Cardiac fibroblast (primary cell): ENCODE results near the gene MROH8.

Experiments
- DNase-seq, 2 donors: peaks; one replicate each; pipeline versions ENCODE4 v3.0.0 to v3.0.0-alpha.2; 2010; ENCODE audit warnings: low read depth in 2 of 2
- H3K4me3 ChIP-seq, 2 donors: replicated peaks in 1 of 2; 1 replicate in 1 of 2; 2 replicates in 1 of 2; pipeline ENCODE4 v1.5.1; 2011; ENCODE audit warnings: low read depth in 2 of 2, low read length in 2 of 2, mild to moderate bottlenecking in 2 of 2, moderate library complexity in 1 of 2
- TF ChIP-seq, protein P1 (sequence below): IDR thresholded peaks from one replicate; pipeline ENCODE4 v1.5.1; 2011; ENCODE audit warnings: low read depth, mild to moderate bottlenecking, low read length, inconsistent platforms

Gene MROH8

DNA sequence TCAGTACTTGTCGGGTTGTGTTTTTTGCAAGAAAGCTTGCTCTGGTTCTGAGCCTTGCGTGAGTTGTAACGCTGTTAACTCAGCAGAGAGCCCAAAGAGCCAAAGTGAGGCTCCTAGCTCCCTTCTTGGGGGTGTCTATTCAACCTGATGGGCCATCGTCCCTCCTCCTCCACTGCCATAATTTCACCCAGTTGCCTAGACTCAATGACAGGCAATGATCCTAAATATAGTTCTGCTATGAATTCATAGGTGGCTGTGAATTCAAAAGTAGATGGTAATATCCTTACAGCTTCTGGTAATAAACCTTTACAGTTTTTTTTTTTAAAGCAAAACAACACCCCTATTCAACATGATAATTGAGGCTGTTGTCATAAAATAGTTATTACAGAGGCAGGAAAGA lies 42.7 kb upstream of the MROH8 start:
- TF ChIP-seq, protein P1, sequence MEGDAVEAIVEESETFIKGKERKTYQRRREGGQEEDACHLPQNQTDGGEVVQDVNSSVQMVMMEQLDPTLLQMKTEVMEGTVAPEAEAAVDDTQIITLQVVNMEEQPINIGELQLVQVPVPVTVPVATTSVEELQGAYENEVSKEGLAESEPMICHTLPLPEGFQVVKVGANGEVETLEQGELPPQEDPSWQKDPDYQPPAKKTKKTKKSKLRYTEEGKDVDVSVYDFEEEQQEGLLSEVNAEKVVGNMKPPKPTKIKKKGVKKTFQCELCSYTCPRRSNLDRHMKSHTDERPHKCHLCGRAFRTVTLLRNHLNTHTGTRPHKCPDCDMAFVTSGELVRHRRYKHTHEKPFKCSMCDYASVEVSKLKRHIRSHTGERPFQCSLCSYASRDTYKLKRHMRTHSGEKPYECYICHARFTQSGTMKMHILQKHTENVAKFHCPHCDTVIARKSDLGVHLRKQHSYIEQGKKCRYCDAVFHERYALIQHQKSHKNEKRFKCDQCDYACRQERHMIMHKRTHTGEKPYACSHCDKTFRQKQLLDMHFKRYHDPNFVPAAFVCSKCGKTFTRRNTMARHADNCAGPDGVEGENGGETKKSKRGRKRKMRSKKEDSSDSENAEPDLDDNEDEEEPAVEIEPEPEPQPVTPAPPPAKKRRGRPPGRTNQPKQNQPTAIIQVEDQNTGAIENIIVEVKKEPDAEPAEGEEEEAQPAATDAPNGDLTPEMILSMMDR = no peak
- no peak overlapping the region for H3K4me3 ChIP-seq
- DNase-seq = no peak

DNA sequence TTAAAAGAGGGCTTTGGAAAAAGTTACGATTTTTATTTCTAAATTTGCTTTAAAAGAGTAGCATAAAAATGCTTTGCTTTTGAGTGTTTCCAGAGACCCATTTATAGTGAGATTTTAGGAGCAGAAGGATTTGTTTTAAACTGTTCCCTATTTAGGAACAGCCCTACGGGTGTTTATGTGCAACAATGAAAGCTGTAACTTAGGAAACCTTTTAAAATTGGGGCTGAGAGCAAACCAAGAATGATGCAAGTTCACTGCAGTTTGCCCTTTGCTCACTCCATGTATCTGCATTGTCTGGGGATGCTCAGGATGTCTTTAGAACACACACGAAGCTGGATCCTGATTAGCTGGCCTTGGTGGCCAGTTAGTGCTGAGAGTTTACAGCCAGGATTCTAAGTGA lies 41.4 kb upstream of the MROH8 start:
- peak in 1 of 2 donors; percentile 56 for DNase-seq
- H3K4me3 ChIP-seq = no peak overlapping the region
- TF ChIP-seq, protein P1 = no peak

DNA sequence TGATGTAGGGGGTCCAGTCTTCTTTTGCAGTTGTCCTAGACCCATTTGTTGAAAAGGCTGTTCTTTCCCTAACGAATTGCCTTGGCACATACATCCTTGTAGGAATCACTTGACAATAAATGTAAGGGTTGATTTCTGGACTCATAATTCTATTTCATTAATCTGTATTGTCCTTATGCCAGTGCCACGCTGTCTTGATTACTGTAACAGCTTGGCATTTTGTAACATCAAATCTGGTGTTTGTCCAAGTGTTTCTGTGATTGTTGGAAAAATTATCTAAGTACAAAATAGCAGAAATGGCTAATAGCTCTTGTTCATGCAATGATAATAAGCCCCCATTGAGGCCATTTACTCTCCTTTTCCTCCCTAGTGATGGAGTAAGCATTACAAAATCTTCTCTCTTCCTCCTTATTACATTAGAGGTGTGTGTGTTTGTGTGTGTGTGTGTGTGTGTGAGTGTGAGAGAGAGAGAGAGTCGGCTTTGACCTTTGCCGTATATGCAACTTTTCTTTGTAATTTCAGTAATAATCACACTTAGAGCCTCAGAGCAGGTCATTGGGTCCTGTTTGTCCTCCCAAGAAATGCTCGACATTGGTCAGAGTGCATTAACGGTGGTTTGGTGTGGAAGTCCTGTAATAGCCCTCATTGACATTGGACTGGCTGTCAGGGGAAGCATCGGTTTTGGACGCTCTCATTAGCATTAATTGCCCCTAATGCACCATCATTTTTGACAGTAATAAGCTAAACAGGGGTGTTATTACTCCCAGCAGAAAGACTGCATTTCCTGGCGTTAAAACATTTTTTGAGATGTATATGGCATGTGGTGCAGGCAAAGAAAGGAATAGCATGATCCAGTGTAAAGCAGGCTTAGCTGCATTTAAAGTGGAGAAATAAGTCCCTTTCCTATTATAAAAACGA lies 40.7 kb upstream of the MROH8 start:
- no peak for DNase-seq
- H3K4me3 ChIP-seq = no peak overlapping the region
- TF ChIP-seq, protein P1 = no peak

DNA sequence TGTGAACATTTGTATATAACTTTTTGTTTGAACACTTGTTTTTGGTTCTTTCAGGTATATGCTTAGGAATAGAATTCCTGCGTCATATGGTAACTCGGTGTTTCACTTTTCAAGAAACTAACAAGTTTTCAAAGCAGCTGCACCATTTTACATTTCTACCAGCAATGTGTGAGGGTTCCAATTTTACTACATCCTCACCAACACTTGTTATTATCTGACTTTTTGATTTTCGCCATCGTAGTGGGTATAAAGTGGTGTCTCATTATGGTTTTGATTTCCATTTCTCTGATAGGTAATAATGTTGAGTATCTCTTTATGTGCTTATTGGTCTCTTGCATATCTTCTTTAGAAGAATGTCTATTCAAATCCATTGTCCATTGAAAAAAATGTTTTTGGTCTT lies 39.6 kb upstream of the MROH8 start:
- TF ChIP-seq, protein P1 = no peak
- DNase-seq = no peak
- no peak overlapping the region for H3K4me3 ChIP-seq

DNA sequence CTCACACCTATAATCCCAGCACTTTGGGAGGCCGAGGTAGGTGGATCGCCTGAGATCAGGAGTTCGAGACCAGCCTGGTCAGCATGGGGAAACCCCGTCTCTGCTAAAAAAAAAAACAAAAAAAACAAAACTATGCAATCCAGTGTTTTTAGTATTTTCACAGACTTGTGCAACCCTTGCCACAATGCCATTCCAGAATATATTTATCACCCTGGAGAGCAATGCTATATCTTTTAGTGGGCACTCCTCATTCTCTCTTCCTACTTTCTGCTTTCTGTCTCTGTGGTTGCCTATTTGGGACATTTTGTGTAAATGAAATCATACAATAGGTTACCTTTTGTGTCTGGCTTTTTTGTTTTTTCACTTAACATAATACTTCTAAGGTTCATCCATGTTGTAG lies 39.1 kb upstream of the MROH8 start:
- TF ChIP-seq, protein P1 = no peak
- H3K4me3 ChIP-seq = no peak overlapping the region
- peak; percentile 30 to 60 for DNase-seq

DNA sequence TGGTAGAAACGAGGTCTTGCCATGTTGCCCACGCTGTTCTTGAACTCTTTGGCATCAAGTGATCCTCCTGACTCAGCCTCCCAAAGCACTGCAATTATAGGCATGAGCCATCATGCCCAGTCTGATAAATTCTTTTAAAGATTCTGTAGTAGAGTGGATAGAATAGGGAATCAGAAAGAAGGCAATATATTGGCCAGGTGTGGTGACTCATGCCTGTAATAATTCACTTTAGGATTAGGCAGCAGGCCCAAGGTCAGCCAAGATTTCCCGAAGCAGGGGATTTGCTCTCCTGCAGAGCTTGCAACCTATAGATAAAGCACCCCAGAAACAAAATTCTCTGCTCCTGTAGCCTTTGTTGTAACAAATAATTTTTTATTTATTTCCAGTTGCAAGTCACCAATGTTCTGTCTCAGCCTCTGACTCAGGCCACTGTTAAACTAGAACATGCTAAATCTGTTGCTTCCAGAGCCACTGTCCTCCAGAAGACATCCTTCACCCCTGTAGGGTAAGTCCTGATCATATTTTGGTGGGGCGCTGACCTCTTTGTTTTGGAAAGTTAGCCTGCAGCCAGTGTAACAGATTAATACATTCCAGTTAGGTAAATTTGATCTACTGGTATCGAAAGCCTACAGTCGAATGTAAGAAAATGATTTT lies 30.4 kb upstream of the MROH8 start:
- TF ChIP-seq, protein P1 = no peak
- H3K4me3 ChIP-seq = no peak overlapping the region
- no peak for DNase-seq
